GM19452 (cell line): ENCODE measurements around the gene OGFR.

Experiments
- ATAC-seq: cut with Tn5 transposase; IDR thresholded peaks from one replicate; pipeline ENCODE4 v1.9.1; 2021; ENCODE audit not compliant: unreplicated experiment

OGFR gene

DNA sequence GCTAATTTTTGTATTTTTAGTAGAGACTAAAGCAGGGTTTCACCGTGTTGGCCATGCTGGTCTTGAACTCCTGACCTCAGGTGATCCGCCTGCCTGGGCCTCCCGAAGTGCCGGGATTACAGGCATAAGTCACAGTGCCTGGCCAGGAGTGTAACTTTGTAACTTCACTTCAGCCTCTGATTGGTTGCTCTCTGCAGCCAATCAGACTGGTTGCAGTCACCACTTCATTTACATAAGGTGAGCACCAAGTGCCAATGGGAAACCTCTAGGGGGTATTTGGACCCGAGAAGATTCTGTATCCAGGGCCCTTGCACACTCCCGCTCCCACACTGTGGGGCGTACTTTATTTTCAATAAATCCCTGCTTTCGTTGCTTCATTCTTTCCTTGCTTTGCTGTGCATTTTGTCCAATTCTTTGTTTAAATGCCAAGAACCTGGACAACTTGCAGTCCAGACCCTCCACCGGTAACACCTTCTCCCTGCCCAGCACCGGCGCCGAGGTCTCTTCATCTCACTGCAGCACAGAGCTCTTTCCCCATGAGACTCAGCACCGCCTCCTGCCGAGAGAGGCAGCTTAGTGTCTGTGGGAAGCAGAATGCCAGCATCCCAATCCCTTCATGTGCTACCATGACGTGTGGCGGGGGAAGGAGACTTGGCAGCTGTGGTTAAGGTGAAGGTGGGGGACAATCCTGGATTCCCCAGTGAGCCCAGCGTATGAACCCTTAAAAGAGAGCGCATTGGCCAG is 22.3 kb upstream of the OGFR start:
- ATAC-seq, result no peak

GRCh38 chr20:62782893-62783278 is 21.7 kb upstream of the OGFR start:
- no peak for ATAC-seq

DNA sequence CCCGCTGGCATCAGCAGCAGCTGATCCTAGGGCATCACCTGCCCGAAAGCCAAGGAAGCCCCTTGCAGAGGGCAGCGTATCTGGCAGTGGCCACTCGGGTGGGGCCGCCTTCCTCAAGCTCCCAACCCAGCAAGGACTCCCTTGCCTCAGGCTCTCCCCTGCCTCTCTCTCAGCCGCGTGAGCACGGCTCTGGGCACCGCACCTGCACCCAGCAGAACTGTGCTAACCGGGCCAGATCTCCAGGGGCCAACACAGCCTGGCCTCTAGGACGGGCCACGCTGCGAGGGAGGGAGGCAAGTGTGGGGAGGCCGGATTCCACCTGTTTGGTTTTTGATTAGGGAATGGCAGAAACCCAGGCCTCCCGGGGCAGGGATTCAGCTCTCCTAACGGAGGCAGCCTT is 20.1 kb upstream of the OGFR start:
- no peak for ATAC-seq

GRCh38 chr20:62785393-62785792 is 19.2 kb upstream of the OGFR start:
- ATAC-seq, result no peak

GRCh38 chr20:62786157-62786556 is 18.5 kb upstream of the OGFR start:
- no peak for ATAC-seq

GRCh38 chr20:62787321-62787720 is 17.3 kb upstream of the OGFR start:
- no peak for ATAC-seq

- no peak for ATAC-seq
Observed at GRCh38 chr20:62787866-62788265, 16.8 kb upstream of the OGFR start.

- no peak for ATAC-seq
Observed at GRCh38 chr20:62788607-62789006, 16.0 kb upstream of the OGFR start.

GRCh38 chr20:62790075-62790474 is 14.6 kb upstream of the OGFR start:
- ATAC-seq, result no peak

DNA sequence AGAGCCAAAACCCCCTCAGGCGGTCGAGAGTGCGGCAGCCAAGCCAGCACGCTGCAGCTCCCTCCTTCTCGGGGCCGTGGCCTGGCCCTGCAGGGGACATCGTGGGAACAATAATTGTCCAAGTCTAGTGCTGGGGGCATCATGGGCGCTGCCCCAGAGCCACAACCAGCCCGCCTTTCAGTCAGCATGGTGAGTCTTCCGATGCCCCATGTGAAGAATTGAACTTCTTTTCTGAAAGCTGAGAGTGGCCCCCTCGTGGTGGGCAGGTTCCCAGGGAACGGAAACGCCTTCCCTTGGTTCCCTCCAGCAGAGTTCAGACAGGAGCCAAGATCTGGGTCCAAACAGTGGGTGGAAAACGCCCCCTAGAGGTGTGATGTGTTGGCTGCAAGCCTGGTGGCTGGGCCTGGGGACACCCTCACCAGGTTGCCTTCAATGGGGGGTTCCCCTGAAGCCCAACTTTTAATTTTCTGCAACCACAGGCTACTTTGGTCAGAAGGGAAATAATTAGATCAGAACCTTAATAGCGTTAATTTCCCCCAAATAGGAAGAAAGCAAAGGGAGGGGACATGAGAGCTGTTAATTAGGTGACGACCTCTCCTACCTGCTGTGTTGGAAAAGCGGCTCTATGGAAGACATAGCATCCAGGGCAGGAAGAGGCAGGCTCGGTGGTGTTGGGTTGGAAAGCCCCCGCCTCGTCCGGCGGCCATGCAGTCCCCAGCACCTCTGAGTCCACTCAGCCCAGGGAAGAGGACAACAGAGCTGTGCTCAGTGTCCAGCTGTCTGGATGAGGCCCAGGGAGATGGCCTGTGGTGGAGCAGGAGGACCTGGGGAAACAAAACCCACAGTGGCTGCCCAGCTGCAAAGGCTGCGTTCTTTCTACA is 13.1 kb upstream of the OGFR start:
- no peak for ATAC-seq

GRCh38 chr20:62792182-62792939 is 12.3 kb upstream of the OGFR start:
- ATAC-seq, result no peak

DNA sequence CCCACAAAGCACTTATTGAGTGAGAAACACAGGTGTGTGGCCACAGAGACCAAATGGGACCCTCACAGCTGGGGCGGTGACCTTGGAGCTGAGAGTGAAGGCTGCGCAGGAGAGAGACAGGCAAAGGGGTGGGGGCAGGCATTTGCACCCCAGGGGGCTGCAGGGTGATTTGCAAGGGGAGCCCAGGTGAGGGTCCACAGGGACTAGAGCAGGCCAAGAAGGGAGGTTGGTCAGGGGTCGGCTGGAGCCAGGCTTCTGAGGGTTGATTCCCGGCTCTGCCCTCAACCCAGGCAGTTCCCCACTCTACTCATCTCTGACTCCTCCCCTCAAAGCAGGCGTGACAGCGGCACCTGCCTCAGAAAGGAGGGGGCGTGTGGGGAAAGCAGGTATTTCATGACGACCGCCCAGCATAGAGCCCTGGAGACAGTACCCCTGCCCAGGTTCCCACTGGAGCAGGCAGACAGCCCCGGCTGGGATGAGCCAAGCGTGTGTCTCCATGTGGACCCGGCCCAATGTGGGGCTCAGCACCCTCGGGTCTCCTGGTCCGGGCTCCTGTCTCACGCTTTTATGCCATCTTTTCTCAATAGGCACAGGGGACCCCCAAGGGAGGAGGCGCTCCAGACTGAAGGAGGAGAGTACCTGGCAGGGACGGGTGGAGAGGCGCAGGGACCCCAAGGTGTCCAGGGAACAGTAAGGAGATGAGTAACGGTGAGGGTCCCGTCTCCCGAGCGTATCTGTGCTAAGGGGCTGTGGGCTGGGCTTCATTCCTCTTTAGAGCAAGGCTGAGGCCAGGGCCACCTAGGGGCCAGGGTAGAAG is 11.5 kb upstream of the OGFR start:
- no peak for ATAC-seq

GRCh38 chr20:62793757-62794006 is 11.0 kb upstream of the OGFR start:
- ATAC-seq, result no peak

DNA sequence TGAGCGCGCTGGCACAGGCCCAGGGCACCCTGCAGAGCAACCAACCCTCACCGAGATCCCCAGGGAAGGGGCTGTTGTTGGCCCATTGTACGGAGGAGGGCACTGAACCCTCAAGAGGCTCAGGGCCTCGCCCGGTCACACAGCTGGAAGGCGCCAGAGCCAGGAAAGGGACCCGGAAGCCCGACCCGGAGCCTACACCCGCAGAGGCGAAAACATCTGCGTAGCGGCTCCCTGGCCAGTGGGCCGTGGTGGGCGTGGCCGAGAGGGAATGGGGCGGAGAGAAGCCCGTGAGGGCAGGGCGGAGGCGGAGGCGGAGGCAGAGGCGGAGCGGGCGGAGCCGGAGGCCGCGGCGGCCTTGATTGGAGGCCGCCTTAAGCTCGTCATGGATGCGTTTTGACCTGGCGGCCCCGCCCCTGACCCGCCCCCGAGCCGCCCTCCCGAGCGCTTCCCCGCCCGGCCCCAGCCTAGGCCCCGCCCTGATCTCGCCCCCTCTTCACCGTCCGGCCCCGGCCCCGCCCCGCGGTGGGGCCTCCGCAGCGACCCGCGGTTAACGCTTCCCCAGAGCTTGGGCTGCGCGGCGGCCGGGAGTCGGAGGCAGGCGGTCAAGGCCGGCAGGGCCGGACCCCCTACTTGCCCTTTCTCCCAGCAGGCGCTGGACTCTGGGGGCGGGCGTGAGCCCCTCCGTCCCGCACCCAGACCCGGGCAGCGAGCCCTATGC is 10.5 kb upstream of the OGFR start:
- peak; percentile 62 for ATAC-seq

- ATAC-seq, result no peak
Observed at GRCh38 chr20:62795023-62795761, 9.4 kb upstream of the OGFR start.

DNA sequence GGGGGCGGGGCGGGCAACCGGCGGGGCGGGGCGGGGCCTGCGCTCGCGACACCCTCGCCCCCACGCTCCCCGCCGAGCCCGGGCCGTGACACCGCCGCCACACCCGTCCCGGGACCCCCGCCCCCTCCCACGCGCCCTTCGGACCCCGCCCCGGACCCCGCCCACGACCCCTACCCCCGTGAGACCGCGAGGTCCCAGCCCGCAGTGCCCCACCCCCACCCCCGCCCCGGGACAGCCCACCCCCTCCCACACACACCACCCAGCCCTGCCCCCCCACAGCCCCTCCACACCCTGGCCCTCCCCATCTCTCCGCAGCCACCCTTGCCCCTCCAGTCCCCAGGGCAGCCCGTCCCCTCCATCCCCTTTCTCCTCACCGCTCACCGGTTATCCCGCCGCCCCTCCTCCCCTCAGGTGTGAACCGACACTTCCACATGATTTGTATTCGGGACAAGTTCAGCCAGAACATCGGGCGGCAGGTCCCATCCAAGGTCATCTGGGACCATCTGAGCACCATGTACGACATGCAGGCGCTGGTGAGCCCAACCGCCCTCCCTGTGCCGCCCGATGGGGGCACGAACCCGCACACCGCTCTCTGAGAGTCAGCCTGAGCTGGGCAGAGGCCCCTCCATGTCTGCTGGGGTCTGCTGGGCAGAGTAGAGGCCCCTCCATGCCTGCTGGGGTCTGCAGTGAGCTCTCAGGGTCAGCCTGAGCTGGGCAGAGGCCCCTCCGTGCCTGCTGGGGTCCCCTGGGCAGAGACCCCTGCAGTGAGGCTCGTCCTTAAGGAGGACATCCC is 7.7 kb upstream of the OGFR start:
- no peak for ATAC-seq

DNA sequence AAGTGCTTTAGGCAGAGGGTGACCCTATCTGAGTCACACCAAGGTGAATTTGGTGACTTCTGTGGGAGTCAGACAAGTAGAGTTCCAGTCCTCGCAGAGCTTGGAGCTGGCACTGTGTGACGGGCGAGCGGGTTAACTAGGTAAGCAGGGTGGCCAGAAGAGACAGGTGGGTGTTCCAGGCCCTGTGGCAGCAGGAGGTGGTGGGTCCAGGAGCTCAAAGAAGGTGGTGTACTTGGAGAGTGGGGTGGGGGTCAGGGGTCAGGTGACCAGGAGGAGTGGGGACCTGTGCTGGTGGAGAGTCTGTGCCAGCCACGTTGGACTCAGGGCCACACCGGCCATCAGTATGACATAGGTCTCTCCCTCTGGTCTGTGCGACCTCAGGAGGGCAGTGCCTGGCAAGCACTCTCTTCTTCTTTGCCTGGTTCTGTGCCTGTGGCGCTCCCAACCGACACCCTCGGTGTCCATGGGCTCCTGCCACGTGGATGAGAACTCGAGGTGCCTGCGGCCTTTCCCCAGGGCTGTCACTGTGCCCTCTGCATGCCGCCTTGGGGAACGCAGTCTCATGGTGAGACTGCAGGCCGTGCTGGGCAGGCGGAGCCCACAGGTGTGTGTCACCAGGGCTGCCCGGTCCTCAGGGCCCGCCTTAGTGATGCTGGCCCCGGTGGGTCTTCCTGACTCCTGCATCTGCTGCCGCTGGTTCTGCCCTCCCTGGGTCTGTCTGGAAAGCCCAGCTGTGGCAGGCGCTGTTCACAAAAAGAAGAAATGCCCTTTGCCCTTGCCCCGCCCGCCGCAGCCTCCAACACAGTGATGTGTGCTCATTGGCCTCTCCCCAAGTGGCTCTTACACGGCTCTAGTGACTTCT is 6.7 kb upstream of the OGFR start:
- ATAC-seq, result no peak

DNA sequence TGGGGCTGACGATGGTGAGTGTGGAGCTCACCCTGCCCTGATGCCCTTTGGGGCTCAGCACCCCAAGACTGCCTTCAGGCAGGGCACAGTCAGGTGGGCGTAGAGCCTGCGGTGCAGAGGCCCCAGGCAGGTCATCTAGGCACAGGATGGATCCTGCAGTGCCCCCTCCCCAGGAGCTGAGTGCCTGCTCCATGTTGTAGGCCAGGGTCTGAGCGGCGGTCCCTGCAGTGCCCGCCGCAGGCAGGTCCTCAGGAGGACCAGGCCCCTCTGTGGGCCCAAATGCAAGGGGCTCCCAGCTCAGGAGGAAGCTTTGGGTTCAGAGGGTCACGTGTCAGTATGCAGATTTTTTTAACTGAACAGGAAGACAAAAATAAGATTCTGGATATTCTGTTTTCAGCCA is 5.6 kb upstream of the OGFR start:
- ATAC-seq, result no peak
